Type B pancreatic cell (in vitro differentiated cells): ENCODE results near the gene MPPED1. TPM values are rescaled to one million over a fixed set of nuclear protein-coding genes. Genes with fewer than 3 reads are reported as not detected.

Experiments used
- DNase-seq: peaks from one replicate; pipeline ENCODE4 v3.0.0; 2021; ENCODE audit warnings: mixed read lengths; ENCODE audit not compliant: unreplicated experiment; ENCODE audit errors: extremely low spot score
- H3K27ac Mint-ChIP-seq: 2 replicates; pipeline ENCODE4 v1.8.0; 2021; ENCODE audit warnings: mild to moderate bottlenecking, mixed read lengths
- H3K27me3 Mint-ChIP-seq: 2 replicates; pipeline ENCODE4 v1.8.0; 2021; ENCODE audit warnings: mixed read lengths
- H3K36me3 Mint-ChIP-seq: 2 replicates; pipeline ENCODE4 v1.8.0; 2021; ENCODE audit warnings: mixed read lengths
- H3K4me1 Mint-ChIP-seq: one replicate; pipeline ENCODE4 v1.8.0; 2021; ENCODE audit warnings: mixed read lengths; ENCODE audit not compliant: unreplicated experiment
- H3K4me3 Mint-ChIP-seq: 2 replicates; pipeline ENCODE4 v1.8.0; 2021; ENCODE audit warnings: mild to moderate bottlenecking, mixed read lengths
- H3K9me3 Mint-ChIP-seq: 2 replicates; pipeline ENCODE4 v1.8.0; 2021; ENCODE audit warnings: mixed read lengths
- CTCF ChIP-seq: fragments of 200-600 bp; sonication (generic); conservative IDR thresholded peaks from 2 replicates; pipeline ENCODE4 v1.5.0; 2021; ENCODE audit warnings: antibody characterized with exemption, mild to moderate bottlenecking
- total RNA-seq: library from RNA; stranded (reverse); gene quantifications from 2 replicates; pipeline ENCODE4 v1.2.1, GENCODE V29; 2021; ENCODE audit warnings: low replicate concordance

The MPPED1 gene
- total RNA-seq, 1 donor from 2014 or later = 1.2 TPM

GRCh38 chr22:43439368-43440103, 27.7 kb downstream of the MPPED1 start:
- no peak for DNase-seq
- H3K4me3 Mint-ChIP-seq = no peak overlapping the region
- H3K27me3 Mint-ChIP-seq = peaks cover 54% of the 10 kb centered on the region
- H3K9me3 Mint-ChIP-seq = no peaks in the 10 kb centered on the region
- TF ChIP-seq CTCF = no peak
- no peaks in the 10 kb centered on the region for H3K36me3 Mint-ChIP-seq
- no peak overlapping the region for H3K27ac Mint-ChIP-seq
- H3K4me1 Mint-ChIP-seq = peaks cover 5% of the 10 kb centered on the region

GRCh38 chr22:43440104-43440387, 28.2 kb downstream of the MPPED1 start:
- no peaks in the 10 kb centered on the region for H3K9me3 Mint-ChIP-seq
- H3K4me3 Mint-ChIP-seq = no peak overlapping the region
- no peak for TF ChIP-seq CTCF
- H3K27ac Mint-ChIP-seq = no peak overlapping the region
- H3K27me3 Mint-ChIP-seq = peaks cover 54% of the 10 kb centered on the region
- no peaks in the 10 kb centered on the region for H3K36me3 Mint-ChIP-seq
- peaks cover 5% of the 10 kb centered on the region for H3K4me1 Mint-ChIP-seq
- no peak for DNase-seq

GRCh38 chr22:43440556-43440955, 28.7 kb downstream of the MPPED1 start:
- no peak overlapping the region for H3K4me3 Mint-ChIP-seq
- H3K4me1 Mint-ChIP-seq = peaks cover 5% of the 10 kb centered on the region
- H3K36me3 Mint-ChIP-seq = no peaks in the 10 kb centered on the region
- no peaks in the 10 kb centered on the region for H3K9me3 Mint-ChIP-seq
- no peak for DNase-seq
- H3K27me3 Mint-ChIP-seq = peaks cover 50% of the 10 kb centered on the region
- no peak for TF ChIP-seq CTCF
- H3K27ac Mint-ChIP-seq = no peak overlapping the region

- H3K4me3 Mint-ChIP-seq = no peak overlapping the region
- no peak overlapping the region for H3K27ac Mint-ChIP-seq
- H3K4me1 Mint-ChIP-seq = peaks cover 5% of the 10 kb centered on the region
- no peak for DNase-seq
- H3K36me3 Mint-ChIP-seq = no peaks in the 10 kb centered on the region
- H3K9me3 Mint-ChIP-seq = no peaks in the 10 kb centered on the region
- peaks cover 53% of the 10 kb centered on the region for H3K27me3 Mint-ChIP-seq
- TF ChIP-seq CTCF = no peak
Observed at GRCh38 chr22:43441216-43441615, 29.4 kb downstream of the MPPED1 start.

GRCh38 chr22:43441751-43442150, 29.9 kb downstream of the MPPED1 start:
- no peaks in the 10 kb centered on the region for H3K36me3 Mint-ChIP-seq
- no peaks in the 10 kb centered on the region for H3K9me3 Mint-ChIP-seq
- DNase-seq = no peak
- H3K27me3 Mint-ChIP-seq = peaks cover 55% of the 10 kb centered on the region
- H3K4me1 Mint-ChIP-seq = peaks cover 5% of the 10 kb centered on the region
- no peak overlapping the region for H3K27ac Mint-ChIP-seq
- no peak for TF ChIP-seq CTCF
- no peak overlapping the region for H3K4me3 Mint-ChIP-seq
